HG02884 (cell line): Measurements from ENCODE around the gene INSR.
"Not testable (repeated sequence)": the region's sequence is repeated elsewhere in the genome, so short reads cannot be mapped to it uniquely, and the experiment has no call there.

ENCODE experiments used
- ATAC-seq: cut with Tn5 transposase; IDR thresholded peaks from one replicate; pipeline ENCODE4 v1.9.1; 2021; ENCODE audit warnings: mild to moderate bottlenecking, moderate library complexity; ENCODE audit not compliant: unreplicated experiment

Gene INSR

GRCh38 chr19:7226739-7227138, 67.5 kb downstream of the INSR start:
- no peak for ATAC-seq

- no peak for ATAC-seq
These were observed 68.5 kb downstream of the INSR start for GRCh38 chr19:7225741-7226140.

GRCh38 chr19:7224995-7225394, 69.2 kb downstream of the INSR start:
- ATAC-seq: no peak

GRCh38 chr19:7224209-7224686, 70.0 kb downstream of the INSR start:
- ATAC-seq: no peak

DNA sequence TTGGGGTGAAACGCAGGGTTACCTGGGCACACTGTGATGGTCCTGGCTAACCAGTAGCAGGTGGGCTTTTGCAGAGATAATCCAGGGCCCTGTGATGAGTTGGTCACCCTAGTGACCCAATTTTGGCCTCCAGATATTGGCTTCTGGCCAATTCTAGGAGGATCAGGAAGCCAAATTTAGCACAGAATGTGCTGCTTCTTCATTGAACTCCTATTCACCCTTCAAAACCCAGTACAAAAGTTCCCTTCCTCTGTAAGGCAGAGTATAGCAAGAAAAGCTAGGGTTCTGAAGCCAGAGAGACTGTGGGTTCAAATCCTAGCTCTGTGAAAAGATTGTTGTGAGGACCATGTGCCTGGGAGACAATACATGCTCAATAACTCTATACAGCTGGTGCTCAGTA, 70.8 kb downstream of the INSR start:
- no peak for ATAC-seq

DNA sequence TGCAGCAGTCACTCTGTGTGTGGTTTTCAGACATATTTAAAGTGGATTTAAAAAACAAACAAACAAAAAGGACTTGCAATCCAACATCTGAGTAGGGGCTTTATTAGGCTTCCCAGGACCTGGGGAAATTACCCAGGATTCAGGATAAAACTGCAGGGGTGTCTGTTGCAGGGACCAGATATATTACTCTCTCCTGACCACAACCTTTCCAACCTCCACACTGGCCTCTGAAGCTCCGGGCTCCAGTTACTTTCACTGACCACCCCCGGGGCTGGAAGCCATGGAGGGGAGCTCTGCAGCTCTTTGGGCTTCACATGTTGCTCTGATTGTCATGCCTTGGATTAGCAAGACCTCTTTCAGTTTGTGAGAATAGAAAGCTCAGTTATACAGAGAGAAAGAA, 75.2 kb downstream of the INSR start:
- no peak for ATAC-seq

GRCh38 chr19:7217861-7218260, 76.4 kb downstream of the INSR start:
- no peak for ATAC-seq

- ATAC-seq: no peak
These were observed 77.8 kb downstream of the INSR start for GRCh38 chr19:7216373-7216902.

DNA sequence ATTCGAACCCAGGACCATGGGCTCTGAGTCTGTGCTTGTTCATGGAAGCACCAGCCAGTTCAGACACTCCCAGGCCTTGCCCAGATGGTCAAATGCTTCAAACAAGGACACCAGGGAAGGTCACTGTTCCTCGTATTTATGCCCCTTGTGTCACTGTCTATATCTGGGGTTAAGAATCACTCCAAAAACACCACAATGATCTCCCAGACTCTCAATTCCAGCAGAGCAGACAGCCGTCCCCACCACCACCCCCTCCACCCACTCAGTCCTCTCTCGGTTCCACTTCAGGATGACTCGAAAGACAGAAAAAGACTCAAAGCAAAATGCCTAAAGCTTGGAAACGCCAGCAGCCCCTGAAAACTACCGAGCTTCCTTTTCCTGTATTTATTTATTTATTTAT, 79.0 kb downstream of the INSR start:
- no peak for ATAC-seq

DNA sequence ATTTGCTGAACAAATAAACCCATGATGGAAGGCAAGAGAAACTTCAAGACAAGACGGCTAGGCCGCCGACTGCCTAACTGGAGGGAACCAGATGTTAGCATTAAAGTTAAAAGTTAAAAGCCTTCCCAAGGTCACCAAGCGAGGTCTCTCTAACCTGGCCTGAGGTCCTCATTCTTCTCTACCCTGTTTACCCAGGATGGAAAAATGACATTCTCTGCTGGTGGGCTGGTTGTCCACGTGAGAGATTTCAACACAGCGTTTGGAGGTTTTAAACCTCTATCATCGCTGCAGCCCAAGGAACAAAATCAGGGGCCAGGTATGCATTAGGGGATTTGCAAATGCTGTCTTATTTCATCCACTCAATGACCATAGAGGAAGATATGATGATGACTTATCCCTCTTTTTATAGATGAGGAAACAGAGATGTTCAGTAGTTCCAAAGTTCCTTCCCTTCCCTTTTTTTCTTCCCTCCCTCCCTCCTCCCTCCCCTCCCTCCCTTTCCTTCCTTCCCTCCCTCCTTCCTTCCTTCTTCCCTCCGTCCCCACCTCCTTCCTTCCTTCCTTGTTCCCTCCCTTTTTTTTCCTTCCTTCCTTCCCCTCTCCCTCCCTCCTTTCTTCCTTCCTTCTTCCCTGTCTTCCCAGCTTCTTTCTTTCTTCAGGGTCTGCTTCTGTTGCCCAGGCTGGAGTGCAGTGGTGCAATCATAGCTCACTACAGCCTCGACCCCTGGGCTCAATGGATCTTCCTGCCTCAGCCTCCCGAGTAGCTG, 79.7 kb downstream of the INSR start:
- ATAC-seq: no peak

- no peak for ATAC-seq
These were observed 80.4 kb downstream of the INSR start for GRCh38 chr19:7213628-7214323.

DNA sequence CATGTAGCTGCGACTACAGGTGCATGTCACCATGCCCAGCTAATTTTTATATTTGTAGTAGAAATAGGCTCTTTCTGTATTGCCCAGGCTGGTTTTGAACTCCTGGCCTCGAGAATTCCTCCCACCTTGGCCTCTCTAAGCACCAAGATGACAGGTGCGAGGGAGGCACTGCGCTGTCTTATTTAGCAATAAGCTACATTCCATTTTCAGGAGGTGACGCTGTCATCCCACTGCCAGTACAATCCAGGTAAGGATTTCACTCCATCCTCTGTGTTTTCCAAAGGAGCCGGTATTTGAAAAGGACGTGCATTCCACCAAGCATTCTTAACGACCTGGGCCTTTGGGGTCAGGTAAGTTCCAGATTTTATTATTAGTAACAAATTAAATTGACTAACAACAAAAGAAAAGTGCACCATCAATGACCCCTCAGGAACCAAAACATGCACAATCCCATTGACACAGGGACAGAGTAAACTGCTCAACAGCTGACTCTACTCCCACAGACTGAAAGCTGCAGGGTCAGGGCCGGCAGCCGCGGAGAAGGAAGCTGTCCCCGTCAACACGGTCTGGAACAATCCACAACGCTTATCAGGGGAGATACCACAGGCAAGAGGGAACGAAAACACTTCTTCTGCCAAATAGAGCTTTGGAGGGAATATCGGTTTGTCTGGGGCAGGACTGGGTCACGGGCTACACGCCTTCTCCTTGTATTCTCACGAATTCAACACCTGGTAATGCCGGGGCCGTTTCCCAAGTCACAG, 82.8 kb downstream of the INSR start:
- no peak for ATAC-seq

DNA sequence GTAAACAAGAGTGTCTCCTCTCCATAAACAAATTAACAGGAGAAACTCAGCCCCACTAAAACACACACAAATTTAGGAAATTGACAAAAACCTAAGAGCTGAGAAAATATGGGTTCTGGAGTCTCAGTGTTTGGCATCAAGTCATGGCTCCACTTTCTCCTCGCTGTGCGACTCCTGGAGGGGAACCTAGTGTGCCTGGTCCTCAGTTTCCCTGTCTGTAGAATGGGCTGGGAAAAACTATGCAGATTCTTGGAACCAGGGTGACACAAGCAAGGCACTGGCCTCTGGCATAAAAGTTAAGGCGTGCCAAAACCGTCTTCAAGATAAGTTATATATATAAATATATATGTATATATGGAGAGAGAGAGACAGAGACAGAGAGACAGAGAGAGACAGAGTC, 83.9 kb downstream of the INSR start:
- ATAC-seq: no peak

DNA sequence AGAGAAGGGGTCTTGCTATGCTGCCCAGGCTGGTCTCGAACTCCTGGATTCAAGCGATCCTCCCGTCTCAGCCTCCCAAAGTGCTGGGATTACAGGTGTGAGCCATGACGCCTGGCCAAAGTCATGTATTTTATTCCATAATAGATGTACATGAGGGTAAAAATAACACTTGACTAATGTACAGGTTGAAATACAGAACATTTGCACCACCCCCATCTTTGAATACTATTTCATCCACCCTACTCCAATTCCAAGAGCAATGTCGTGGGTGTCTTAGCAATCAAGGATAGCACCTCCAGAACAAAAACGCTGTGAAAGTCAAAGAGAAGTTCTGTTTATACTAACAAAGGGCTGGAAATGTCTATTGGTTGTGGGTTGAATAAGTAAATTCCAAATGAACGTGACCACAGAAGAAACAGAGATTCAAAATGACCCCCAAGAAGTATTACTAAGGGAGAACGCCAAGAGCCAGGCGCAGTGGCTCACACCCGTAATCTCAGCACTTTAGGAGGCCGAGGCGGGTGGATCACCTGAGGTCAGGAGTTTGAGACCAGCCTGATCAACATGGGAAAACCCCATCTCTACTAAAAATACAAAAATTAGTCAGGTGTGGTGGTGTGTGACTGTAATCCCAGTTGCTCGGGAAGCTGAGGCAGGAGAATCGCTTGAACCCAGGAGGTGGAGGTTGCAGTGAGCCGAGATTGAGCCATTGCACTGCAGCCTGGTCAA, 84.5 kb downstream of the INSR start:
- ATAC-seq: not testable (repeated sequence)

DNA sequence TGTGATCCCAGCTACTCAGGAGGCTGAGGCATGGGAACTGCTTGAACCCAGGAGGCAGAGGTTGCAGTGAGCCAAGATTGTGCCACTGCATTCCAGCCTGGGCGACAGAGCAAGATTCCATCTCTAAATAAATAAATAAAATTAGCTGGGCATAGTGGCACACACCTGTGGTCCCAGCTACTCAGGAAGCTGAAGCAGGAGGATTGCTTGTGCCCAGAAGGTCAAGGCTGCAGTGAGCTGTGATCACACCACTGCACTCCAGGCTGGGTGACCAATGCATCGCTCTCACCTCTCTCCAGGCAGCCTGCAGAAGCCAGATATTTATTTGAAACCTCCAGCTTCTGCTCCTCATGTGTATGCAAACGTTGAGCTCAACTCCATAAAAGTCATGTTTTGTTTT, 85.2 kb downstream of the INSR start:
- ATAC-seq: not testable (repeated sequence)

- ATAC-seq: no peak
These were observed 90.9 kb downstream of the INSR start for GRCh38 chr19:7203332-7203731.

GRCh38 chr19:7202888-7203287, 91.3 kb downstream of the INSR start:
- no peak for ATAC-seq

DNA sequence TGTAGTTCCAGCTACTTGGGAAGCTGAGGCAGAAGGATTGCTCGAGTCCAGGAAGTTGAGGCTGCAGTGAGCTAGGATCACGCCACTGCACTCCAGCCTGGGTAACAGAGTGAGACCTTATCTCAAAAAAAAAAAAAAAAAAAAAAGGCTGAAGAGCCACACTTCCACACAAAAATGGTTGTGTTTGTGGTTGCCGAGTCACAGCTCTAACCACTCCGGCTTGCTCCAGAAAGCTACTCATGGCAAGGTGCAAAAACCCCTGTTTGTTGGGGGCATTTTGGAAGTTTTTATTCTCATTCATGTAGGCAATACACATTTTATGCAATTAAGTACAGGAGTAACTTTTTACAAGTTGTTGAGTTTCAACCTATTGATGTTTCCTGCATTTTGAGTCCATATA, 93.5 kb downstream of the INSR start:
- ATAC-seq: no peak

GRCh38 chr19:7199613-7200533, 94.3 kb downstream of the INSR start:
- no peak for ATAC-seq
